Measurements from ENCODE around the gene ZNF524. TPM values are rescaled to one million over a fixed set of nuclear protein-coding genes. Genes with fewer than 3 reads are reported as not detected.

The ZNF524 gene
- polyA plus RNA-seq, 1 of the 3 experiments (the other 2 are of a cell fraction), result 7.3 TPM

GRCh38 chr19:55576746-55577145 is 23.3 kb upstream of the ZNF524 start:
- 92% methylated on average over 5 of the region's 5 CpGs for WGBS (ENCODE audit: low lambda C conversion rate)

GRCh38 chr19:55578031-55578760 is 21.9 kb upstream of the ZNF524 start:
- Histone ChIP-seq H3K9me2 (no peaks in the 10 kb centered on the region), H3K36me3 (replicated peaks in 1 of 2; ENCODE audit: control insufficient read depth in 1 of 2, insufficient read depth in 2 of 2, low read length in 1 of 2) (peaks cover 0 to 10% of the 10 kb centered on the region in 2 experiments), H3K9me3 (no peaks in the 10 kb centered on the region), H3K27ac (ENCODE audit: low read depth in 2 of 2, low read length in 1 of 2) (no peak overlapping the region), H3K79me2 (ENCODE audit: insufficient read depth) (peaks cover 20% of the 10 kb centered on the region), H3K4me1 (ENCODE audit: control insufficient read depth in 1 of 2, insufficient read depth in 2 of 2, low read depth in 1 of 2, low read length in 1 of 2) (peaks cover 0 to 11% of the 10 kb centered on the region in 2 experiments; a peak in 1 of 4 replicates), H3K4me2 (no peak overlapping the region), H2AFZ (ENCODE audit: low read depth) (no peak overlapping the region), H3K4me3 (ENCODE audit: low read depth in 2 of 2, low read length in 1 of 2) (no peak overlapping the region), H3F3A (replicated peaks; ENCODE audit: insufficient read depth) (no peaks in the 10 kb centered on the region), H3K9ac (no peak overlapping the region), H3K27me3 (ENCODE audit: insufficient read depth) (no peaks in the 10 kb centered on the region), H4K20me1 (ENCODE audit: insufficient read depth) (no peaks in the 10 kb centered on the region)
- CTCF ChIA-PET, result no interaction called here
- no peak for DNase-seq
- 97% methylated on average over 42 of the region's 83 CpGs for WGBS (ENCODE audit: low lambda C conversion rate)
- POLR2A ChIA-PET, result no interaction called here
- TF ChIP-seq YY1 (IDR thresholded peaks at IDR 0.05; ENCODE audit: low read depth) (no peak), RXRA (IDR thresholded peaks at IDR 0.05; ENCODE audit: borderline replicate concordance, low read depth) (no peak), FOXM1 (IDR thresholded peaks at IDR 0.05; ENCODE audit: low read depth) (no peak), USF1 (IDR thresholded peaks at IDR 0.05; ENCODE audit: borderline replicate concordance, low read depth) (no peak), EZH2phosphoT487 (IDR thresholded peaks at IDR 0.05; ENCODE audit: borderline replicate concordance, low read depth) (no peak), IRF3 (IDR thresholded peaks at IDR 0.05; ENCODE audit: low read depth, low read length) (no peak), MAX (IDR thresholded peaks at IDR 0.05; ENCODE audit: low read depth) (no peak)

More at GRCh38 chr19:55576746-55577145, 23.3 kb upstream of the ZNF524 start:
- H3K9ac ChIP-seq, result no peak overlapping the region
- no peaks in the 10 kb centered on the region for H4K20me1 ChIP-seq (ENCODE audit: insufficient read depth)
- H3K36me3 ChIP-seq (replicated peaks in 1 of 2; ENCODE audit: control insufficient read depth in 1 of 2, insufficient read depth in 2 of 2, low read length in 1 of 2), result peaks cover 0 to 10% of the 10 kb centered on the region in 2 experiments
- no peaks in the 10 kb centered on the region for H3K9me3 ChIP-seq
- H3K27ac ChIP-seq (ENCODE audit: low read depth in 2 of 2, low read length in 1 of 2), result no peak overlapping the region
- H3K4me1 ChIP-seq (ENCODE audit: control insufficient read depth in 1 of 2, insufficient read depth in 2 of 2, low read depth in 1 of 2, low read length in 1 of 2), result peaks cover 0 to 11% of the 10 kb centered on the region in 2 experiments; a peak in 1 of 4 replicates
- no peak for TF ChIP-seq NFIC (IDR thresholded peaks at IDR 0.05; ENCODE audit: borderline replicate concordance)
- TF ChIP-seq ZBTB33 (IDR thresholded peaks at IDR 0.05; ENCODE audit: borderline replicate concordance, low read depth), result no peak
- TF ChIP-seq FOXJ3 (CRISPR knock-in tag; IDR thresholded peaks at IDR 0.05), result no peak
- no peak for TF ChIP-seq SIN3A (IDR thresholded peaks at IDR 0.05; ENCODE audit: borderline replicate concordance, low read depth, low read length)
- TF ChIP-seq MAX (IDR thresholded peaks at IDR 0.05; ENCODE audit: low read depth), result no peak
- no peak for TF ChIP-seq GATA2 (CRISPR knock-in tag; IDR thresholded peaks at IDR 0.05)
- no peak for TF ChIP-seq TEAD4 (IDR thresholded peaks at IDR 0.05; ENCODE audit: borderline replicate concordance, insufficient read depth)
- no peak for TF ChIP-seq POLR2AphosphoS5 (IDR thresholded peaks at IDR 0.05; ENCODE audit: low read depth, low read length)
- TF ChIP-seq USF1 (IDR thresholded peaks at IDR 0.05; ENCODE audit: borderline replicate concordance, low read depth), result no peak
- peaks cover 20% of the 10 kb centered on the region for H3K79me2 ChIP-seq (ENCODE audit: insufficient read depth)
- no peak overlapping the region for H3K4me2 ChIP-seq
- no peaks in the 10 kb centered on the region for H3K9me2 ChIP-seq
- CTCF ChIA-PET, result interaction anchor here (0.9 kb wide), 1 partner anchor 109 kb away, joined by 3 read pairs; no protein-coding TSS in a partner anchor
- H3K27me3 ChIP-seq (ENCODE audit: insufficient read depth), result no peaks in the 10 kb centered on the region
- no peak overlapping the region for H3K4me3 ChIP-seq (ENCODE audit: low read depth in 2 of 2, low read length in 1 of 2)
- no peak overlapping the region for H2AFZ ChIP-seq (ENCODE audit: low read depth)
- POLR2A ChIA-PET, result interaction anchor here (0.6 to 0.7 kb wide), 2 partner anchors 23 to 69 kb away, joined by 4 read pairs; partner anchors contain the start of gene ZNF524
- H3F3A ChIP-seq (replicated peaks; ENCODE audit: insufficient read depth), result no peaks in the 10 kb centered on the region
- no peak for DNase-seq
